Large intestine (tissue), 3 donors: ENCODE measurements around the gene C1orf146. TPM values are rescaled to one million over a fixed set of nuclear protein-coding genes. Genes with fewer than 3 reads are reported as not detected.
"Not testable (repeated sequence)": the region's sequence is repeated elsewhere in the genome, so short reads cannot be mapped to it uniquely, and the experiment has no call there.

ENCODE experiments used
- DNase-seq, 2 donors: peaks; one replicate each; pipeline versions ENCODE4 v3.0.0 to v3.0.0-alpha.2; 2013
- H3K27ac ChIP-seq: one replicate; pipeline ENCODE4 v1.5.1; 2013; ENCODE audit warnings: low read length
- H3K27me3 ChIP-seq: 2 replicates; pipeline ENCODE4 v1.6.1; 2013; ENCODE audit warnings: low read length; ENCODE audit not compliant: control insufficient read depth, insufficient read depth
- H3K36me3 ChIP-seq: 2 replicates; pipeline ENCODE4 v1.6.1; 2013; ENCODE audit warnings: low read length; ENCODE audit not compliant: control insufficient read depth, insufficient read depth
- H3K4me1 ChIP-seq: one replicate; pipeline ENCODE4 v1.6.1; 2013; ENCODE audit warnings: low read length; ENCODE audit not compliant: control insufficient read depth, insufficient read depth
- H3K4me3 ChIP-seq: one replicate; pipeline ENCODE4 v1.5.1; 2013; ENCODE audit warnings: low read length
- H3K9me3 ChIP-seq: one replicate; pipeline ENCODE4 v1.6.1; 2013; ENCODE audit warnings: mild to moderate bottlenecking, low read depth, low read length, moderate library complexity; ENCODE audit not compliant: control insufficient read depth
- WGBS: methylation state at CpG from one replicate; pipeline ENCODE4 v1.1.5; 2013; ENCODE audit warnings: low lambda C conversion rate; ENCODE audit not compliant: insufficient coverage; 5-methylcytosine and 5-hydroxymethylcytosine counted together
- polyA plus RNA-seq: library from polyadenylated mRNA; unstranded; fragments of 120-200 nt; gene quantifications from one replicate; pipeline ENCODE4 v1.2.1, GENCODE V29; 2013

The C1orf146 gene
- polyA plus RNA-seq, 1 donor = 0.06 TPM

GRCh38 chr1:92203105-92203504 is 14.6 kb upstream of the C1orf146 start:
- no peaks in the 10 kb centered on the region for H3K36me3 ChIP-seq
- no peaks in the 10 kb centered on the region for H3K9me3 ChIP-seq
- no peaks in the 10 kb centered on the region for H3K4me1 ChIP-seq
- no peak overlapping the region for H3K27ac ChIP-seq
- DNase-seq = no peak
- no peaks in the 10 kb centered on the region for H3K27me3 ChIP-seq
- no peak overlapping the region for H3K4me3 ChIP-seq

GRCh38 chr1:92210701-92211100 is 7.0 kb upstream of the C1orf146 start:
- Histone ChIP-seq H3K4me3 (no peak overlapping the region), H3K9me3 (no peaks in the 10 kb centered on the region), H3K27me3 (no peaks in the 10 kb centered on the region), H3K36me3 (no peaks in the 10 kb centered on the region), H3K27ac (no peak overlapping the region), H3K4me1 (no peaks in the 10 kb centered on the region)
- WGBS = no CpG with 5 or more reads among the region's 2 CpGs
- DNase-seq = no peak

- H3K9me3 ChIP-seq = no peaks in the 10 kb centered on the region
- no peaks in the 10 kb centered on the region for H3K4me1 ChIP-seq
- H3K36me3 ChIP-seq = no peaks in the 10 kb centered on the region
- no peak overlapping the region for H3K4me3 ChIP-seq
- no peak for DNase-seq
- WGBS = no CpG with 5 or more reads among the region's 2 CpGs
- no peak overlapping the region for H3K27ac ChIP-seq
- H3K27me3 ChIP-seq = no peaks in the 10 kb centered on the region
Observed at GRCh38 chr1:92211166-92211565, 6.5 kb upstream of the C1orf146 start.

GRCh38 chr1:92218559-92218958 is 844 bp downstream of the C1orf146 start:
- Histone ChIP-seq H3K9me3 (peaks cover 3% of the 10 kb centered on the region), H3K36me3 (no peaks in the 10 kb centered on the region), H3K4me3 (no peak overlapping the region), H3K27me3 (no peaks in the 10 kb centered on the region), H3K4me1 (no peaks in the 10 kb centered on the region), H3K27ac (no peak overlapping the region)
- no CpG with 5 or more reads among the region's 14 CpGs for WGBS
- no peak for DNase-seq

GRCh38 chr1:92219028-92219427 is 1.3 kb downstream of the C1orf146 start:
- DNase-seq = no peak
- Histone ChIP-seq H3K36me3 (no peaks in the 10 kb centered on the region), H3K4me3 (no peak overlapping the region), H3K27ac (no peak overlapping the region), H3K4me1 (no peaks in the 10 kb centered on the region), H3K9me3 (peaks cover 3% of the 10 kb centered on the region), H3K27me3 (no peaks in the 10 kb centered on the region)

GRCh38 chr1:92228401-92228800 is 10.7 kb downstream of the C1orf146 start:
- no peak for DNase-seq
- no peak overlapping the region for H3K27ac ChIP-seq
- no peaks in the 10 kb centered on the region for H3K36me3 ChIP-seq
- H3K9me3 ChIP-seq = no peaks in the 10 kb centered on the region
- no peaks in the 10 kb centered on the region for H3K27me3 ChIP-seq
- WGBS = no CpG with 5 or more reads among the region's 3 CpGs
- H3K4me3 ChIP-seq = no peak overlapping the region
- no peaks in the 10 kb centered on the region for H3K4me1 ChIP-seq

- Histone ChIP-seq H3K27ac (no peak overlapping the region), H3K4me3 (no peak overlapping the region), H3K4me1 (no peaks in the 10 kb centered on the region), H3K36me3 (no peaks in the 10 kb centered on the region), H3K27me3 (no peaks in the 10 kb centered on the region), H3K9me3 (no peaks in the 10 kb centered on the region)
- no peak for DNase-seq
- WGBS = no CpG with 5 or more reads among the region's 1 CpG
Observed at GRCh38 chr1:92230736-92231135, 13.0 kb downstream of the C1orf146 start.

GRCh38 chr1:92240034-92240433 is 22.3 kb downstream of the C1orf146 start:
- Histone ChIP-seq H3K27ac (no peak overlapping the region), H3K4me1 (no peaks in the 10 kb centered on the region), H3K4me3 (no peak overlapping the region), H3K36me3 (no peaks in the 10 kb centered on the region), H3K27me3 (no peaks in the 10 kb centered on the region), H3K9me3 (no peaks in the 10 kb centered on the region)
- DNase-seq = no peak
- WGBS = no CpG with 5 or more reads among the region's 2 CpGs

GRCh38 chr1:92244376-92244775 is 26.7 kb downstream of the C1orf146 start:
- Histone ChIP-seq H3K27me3 (no peaks in the 10 kb centered on the region), H3K27ac (no peak overlapping the region), H3K36me3 (peaks cover 6% of the 10 kb centered on the region), H3K9me3 (no peaks in the 10 kb centered on the region), H3K4me1 (no peaks in the 10 kb centered on the region), H3K4me3 (no peak overlapping the region)
- WGBS = no CpG with 5 or more reads among the region's 1 CpG
- no peak for DNase-seq

GRCh38 chr1:92254714-92255113 is 37.0 kb downstream of the C1orf146 start:
- not testable (repeated sequence) for DNase-seq, H3K4me1 ChIP-seq, H3K27me3 ChIP-seq, H3K4me3 ChIP-seq, H3K9me3 ChIP-seq, H3K27ac ChIP-seq
- peaks cover 12% of the 10 kb centered on the region for H3K36me3 ChIP-seq
- 58% methylated on average over 2 of the region's 3 CpGs for WGBS

- Histone ChIP-seq H3K27ac (no peak overlapping the region), H3K4me1 (no peaks in the 10 kb centered on the region), H3K4me3 (no peak overlapping the region), H3K36me3 (peaks cover 11% of the 10 kb centered on the region), H3K9me3 (no peaks in the 10 kb centered on the region), H3K27me3 (no peaks in the 10 kb centered on the region)
- 80% methylated on average over 1 of the region's 1 CpG for WGBS
- no peak for DNase-seq
Observed at GRCh38 chr1:92259350-92259749, 41.6 kb downstream of the C1orf146 start.
